ENCODE measurements around the gene ACAD11.
A peak's percentile ranks its signal among the peaks of the same experiment; 100 is the strongest.
"Not testable (repeated sequence)": the region's sequence is repeated elsewhere in the genome, so short reads cannot be mapped to it uniquely, and the experiment has no call there.

Gene ACAD11

GRCh38 chr3:132630612-132631011 is 29.0 kb downstream of the ACAD11 start:
- Mint-ChIP-seq H3K4me1 (peaks cover 9% of the 10 kb centered on the region), H3K27me3 (no peaks in the 10 kb centered on the region), H3K4me3 (no peak overlapping the region), H3K36me3 (ENCODE audit: low read depth) (peaks cover 42% of the 10 kb centered on the region), H3K9me3 (no peaks in the 10 kb centered on the region), H3K27ac (no peak overlapping the region)
- ATAC-seq, result no peak
- no peak for DNase-seq

GRCh38 chr3:132629928-132630327 is 29.7 kb downstream of the ACAD11 start:
- no peak for DNase-seq
- peaks cover 9% of the 10 kb centered on the region for H3K4me1 Mint-ChIP-seq
- H3K27ac Mint-ChIP-seq, result no peak overlapping the region
- peaks cover 37% of the 10 kb centered on the region for H3K36me3 Mint-ChIP-seq (ENCODE audit: low read depth)
- no peak for ATAC-seq
- no peaks in the 10 kb centered on the region for H3K27me3 Mint-ChIP-seq
- no peak overlapping the region for H3K4me3 Mint-ChIP-seq
- no peaks in the 10 kb centered on the region for H3K9me3 Mint-ChIP-seq

- peaks cover 13% of the 10 kb centered on the region for H3K4me1 Mint-ChIP-seq
- no peak overlapping the region for H3K27ac Mint-ChIP-seq
Measured at GRCh38 chr3:132628157-132628556, 31.5 kb downstream of the ACAD11 start.

GRCh38 chr3:132626955-132627354 is 32.7 kb downstream of the ACAD11 start:
- Mint-ChIP-seq H3K4me1 (peaks cover 20% of the 10 kb centered on the region), H3K9me3 (no peaks in the 10 kb centered on the region), H3K4me3 (no peak overlapping the region), H3K27ac (no peak overlapping the region), H3K27me3 (no peaks in the 10 kb centered on the region), H3K36me3 (ENCODE audit: low read depth) (peaks cover 30% of the 10 kb centered on the region)
- DNase-seq, result no peak
- ATAC-seq, result no peak

More at GRCh38 chr3:132628157-132628556, 31.5 kb downstream of the ACAD11 start:
- Mint-ChIP-seq H3K9me3 (no peaks in the 10 kb centered on the region), H3K27me3 (no peaks in the 10 kb centered on the region), H3K4me3 (no peak overlapping the region), H3K36me3 (ENCODE audit: low read depth) (peaks cover 34% of the 10 kb centered on the region)
- ATAC-seq, result no peak
- no peak for DNase-seq

- H3K4me1 Mint-ChIP-seq, result peaks cover 21% of the 10 kb centered on the region
- ATAC-seq (no peak), DNase-seq (no peak)
- H3K36me3 Mint-ChIP-seq (ENCODE audit: low read depth), result peaks cover 38% of the 10 kb centered on the region
- H3K27me3 Mint-ChIP-seq, result no peaks in the 10 kb centered on the region
- no peak overlapping the region for H3K4me3 Mint-ChIP-seq
- H3K27ac Mint-ChIP-seq, result peak overlapping the region; percentile 30
- H3K9me3 Mint-ChIP-seq, result no peaks in the 10 kb centered on the region
Measured at GRCh38 chr3:132625613-132626012, 34.0 kb downstream of the ACAD11 start.

GRCh38 chr3:132624790-132625189 is 34.8 kb downstream of the ACAD11 start:
- Mint-ChIP-seq H3K27me3 (no peaks in the 10 kb centered on the region), H3K36me3 (ENCODE audit: low read depth) (peaks cover 39% of the 10 kb centered on the region), H3K4me3 (no peak overlapping the region), H3K27ac (no peak overlapping the region), H3K9me3 (no peaks in the 10 kb centered on the region), H3K4me1 (peaks cover 14% of the 10 kb centered on the region)
- ATAC-seq, result no peak
- no peak for DNase-seq

- no peak for ATAC-seq
Measured at GRCh38 chr3:132623646-132624045, 36.0 kb downstream of the ACAD11 start.

GRCh38 chr3:132622761-132623160 is 36.8 kb downstream of the ACAD11 start:
- peaks cover 36% of the 10 kb centered on the region for H3K36me3 Mint-ChIP-seq (ENCODE audit: low read depth)
- ATAC-seq (no peak), DNase-seq (no peak)
- H3K4me3 Mint-ChIP-seq, result no peak overlapping the region
- no peaks in the 10 kb centered on the region for H3K27me3 Mint-ChIP-seq
- H3K27ac Mint-ChIP-seq, result no peak overlapping the region
- peaks cover 12% of the 10 kb centered on the region for H3K4me1 Mint-ChIP-seq
- no peaks in the 10 kb centered on the region for H3K9me3 Mint-ChIP-seq

More at GRCh38 chr3:132623646-132624045, 36.0 kb downstream of the ACAD11 start:
- Mint-ChIP-seq H3K27me3 (no peaks in the 10 kb centered on the region), H3K4me1 (peaks cover 12% of the 10 kb centered on the region), H3K36me3 (ENCODE audit: low read depth) (peaks cover 39% of the 10 kb centered on the region), H3K27ac (no peak overlapping the region), H3K4me3 (no peak overlapping the region), H3K9me3 (no peaks in the 10 kb centered on the region)
- no peak for DNase-seq

GRCh38 chr3:132622148-132622547 is 37.5 kb downstream of the ACAD11 start:
- Mint-ChIP-seq H3K9me3 (no peaks in the 10 kb centered on the region), H3K4me1 (peaks cover 15% of the 10 kb centered on the region), H3K27me3 (no peaks in the 10 kb centered on the region), H3K36me3 (ENCODE audit: low read depth) (peaks cover 37% of the 10 kb centered on the region), H3K4me3 (no peak overlapping the region), H3K27ac (no peak overlapping the region)
- ATAC-seq (no peak), DNase-seq (no peak)

- H3K27me3 Mint-ChIP-seq, result no peaks in the 10 kb centered on the region
- H3K4me3 Mint-ChIP-seq, result no peak overlapping the region
- H3K36me3 Mint-ChIP-seq (ENCODE audit: low read depth), result peaks cover 51% of the 10 kb centered on the region
- peaks cover 3% of the 10 kb centered on the region for H3K4me1 Mint-ChIP-seq
- ATAC-seq, result no peak
- H3K27ac Mint-ChIP-seq, result no peak overlapping the region
- no peak for DNase-seq
- H3K9me3 Mint-ChIP-seq, result peaks cover 9% of the 10 kb centered on the region
Measured at GRCh38 chr3:132616780-132617179, 42.8 kb downstream of the ACAD11 start.

GRCh38 chr3:132615881-132616280 is 43.7 kb downstream of the ACAD11 start:
- Mint-ChIP-seq H3K4me3 (no peak overlapping the region), H3K9me3 (peaks cover 9% of the 10 kb centered on the region)

GRCh38 chr3:132615301-132615700 is 44.3 kb downstream of the ACAD11 start:
- not testable (repeated sequence) for H3K4me3 Mint-ChIP-seq, H3K4me1 Mint-ChIP-seq, H3K9me3 Mint-ChIP-seq, ATAC-seq, H3K27me3 Mint-ChIP-seq, DNase-seq, H3K27ac Mint-ChIP-seq
- H3K36me3 Mint-ChIP-seq (ENCODE audit: low read depth), result peaks cover 49% of the 10 kb centered on the region

More at GRCh38 chr3:132615881-132616280, 43.7 kb downstream of the ACAD11 start:
- H3K27me3 Mint-ChIP-seq, result no peaks in the 10 kb centered on the region
- H3K36me3 Mint-ChIP-seq (ENCODE audit: low read depth), result peaks cover 51% of the 10 kb centered on the region
- DNase-seq (no peak), ATAC-seq (no peak)
- no peak overlapping the region for H3K27ac Mint-ChIP-seq
- H3K4me1 Mint-ChIP-seq, result peaks cover 5% of the 10 kb centered on the region

GRCh38 chr3:132606620-132607019 is 53.0 kb downstream of the ACAD11 start:
- not testable (repeated sequence) for H3K9me3 Mint-ChIP-seq, H3K27ac Mint-ChIP-seq, ATAC-seq, DNase-seq, H3K4me1 Mint-ChIP-seq, H3K27me3 Mint-ChIP-seq, H3K4me3 Mint-ChIP-seq
- peaks cover 57% of the 10 kb centered on the region for H3K36me3 Mint-ChIP-seq (ENCODE audit: low read depth)

- Mint-ChIP-seq H3K9me3 (no peaks in the 10 kb centered on the region), H3K4me1 (peaks cover 2% of the 10 kb centered on the region), H3K36me3 (ENCODE audit: low read depth) (peaks cover 54% of the 10 kb centered on the region), H3K27me3 (no peaks in the 10 kb centered on the region), H3K4me3 (no peak overlapping the region), H3K27ac (no peak overlapping the region)
- ATAC-seq (no peak), DNase-seq (no peak)
Measured at GRCh38 chr3:132606085-132606484, 53.5 kb downstream of the ACAD11 start.

- ATAC-seq (no peak), DNase-seq (no peak)
- Mint-ChIP-seq H3K4me3 (no peak overlapping the region), H3K27me3 (no peaks in the 10 kb centered on the region), H3K9me3 (no peaks in the 10 kb centered on the region), H3K4me1 (peaks cover 2% of the 10 kb centered on the region), H3K36me3 (ENCODE audit: low read depth) (peaks cover 50% of the 10 kb centered on the region), H3K27ac (no peak overlapping the region)
Measured at GRCh38 chr3:132605374-132605792, 54.2 kb downstream of the ACAD11 start.

GRCh38 chr3:132600614-132601013 is 59.0 kb downstream of the ACAD11 start:
- H3K27me3 Mint-ChIP-seq, H3K4me1 Mint-ChIP-seq, H3K4me3 Mint-ChIP-seq, ATAC-seq, H3K27ac Mint-ChIP-seq, DNase-seq, H3K9me3 Mint-ChIP-seq: not testable (repeated sequence)
- H3K36me3 Mint-ChIP-seq (ENCODE audit: low read depth), result peaks cover 39% of the 10 kb centered on the region
